NCI-H1694 (cell line): ENCODE measurements around the gene UAP1L1.
"Not testable (repeated sequence)": the region's sequence is repeated elsewhere in the genome, so short reads cannot be mapped to it uniquely, and the experiment has no call there.

Experiments used
- DNase-seq: peaks from one replicate; lab custom pipeline; 2025; lab: John Stamatoyannopoulos, UW

Gene UAP1L1

GRCh38 chr9:137056739-137057415 is 20.4 kb upstream of the UAP1L1 start:
- DNase-seq = no peak

DNA sequence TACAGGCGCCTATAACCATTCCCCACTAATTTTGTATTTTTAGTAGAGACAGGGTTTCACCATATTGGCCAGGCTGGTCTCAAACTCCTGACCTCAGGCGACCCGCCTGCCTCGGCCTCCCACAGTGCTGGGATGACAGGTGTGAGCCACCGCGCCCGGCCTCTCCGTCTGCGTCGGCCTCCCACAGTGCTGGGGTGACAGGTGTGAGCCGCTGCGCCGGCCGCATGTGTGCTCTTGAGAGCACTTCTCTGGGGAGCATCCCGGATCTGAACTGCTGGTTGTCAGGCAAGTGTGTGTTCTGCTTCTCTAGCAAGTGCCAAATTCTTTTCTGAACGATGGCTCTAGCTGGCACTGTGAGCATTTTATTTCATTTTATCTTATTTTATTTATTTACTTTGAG is 19.8 kb upstream of the UAP1L1 start:
- DNase-seq = no peak

DNA sequence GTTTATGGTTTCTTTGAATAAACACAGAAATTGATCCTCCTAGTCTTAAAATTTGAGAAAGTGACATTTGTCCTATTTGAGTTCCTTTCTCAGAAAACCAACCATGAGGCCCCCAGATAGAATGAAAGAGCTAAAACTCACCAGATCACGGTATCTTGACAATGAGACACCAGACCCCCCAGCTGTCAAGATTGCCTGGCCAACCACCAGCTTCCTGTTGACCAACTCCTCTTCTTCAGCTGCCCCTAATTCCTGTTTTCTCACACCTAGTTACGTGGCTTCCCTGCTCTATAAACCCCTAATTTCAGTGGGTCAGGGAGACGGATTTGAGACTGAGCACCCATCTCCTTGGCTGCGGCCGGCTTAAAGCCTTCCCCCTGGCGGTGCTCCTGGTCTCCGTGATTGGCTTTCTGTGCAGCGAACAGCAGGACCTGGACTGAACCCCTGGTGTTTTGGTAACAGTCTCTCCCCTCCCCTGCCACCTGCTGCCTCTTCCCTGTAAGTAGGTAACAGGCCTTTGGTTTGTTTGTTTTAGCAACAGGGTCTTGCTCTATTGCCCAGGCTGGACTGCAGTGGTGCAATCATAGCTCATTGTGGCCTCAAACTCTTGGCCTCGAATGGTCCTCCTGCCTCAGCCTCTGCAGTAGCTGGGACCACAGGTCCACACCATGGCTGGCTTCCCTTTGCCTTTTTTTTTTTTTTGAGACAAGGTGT is 18.6 kb upstream of the UAP1L1 start:
- no peak for DNase-seq

DNA sequence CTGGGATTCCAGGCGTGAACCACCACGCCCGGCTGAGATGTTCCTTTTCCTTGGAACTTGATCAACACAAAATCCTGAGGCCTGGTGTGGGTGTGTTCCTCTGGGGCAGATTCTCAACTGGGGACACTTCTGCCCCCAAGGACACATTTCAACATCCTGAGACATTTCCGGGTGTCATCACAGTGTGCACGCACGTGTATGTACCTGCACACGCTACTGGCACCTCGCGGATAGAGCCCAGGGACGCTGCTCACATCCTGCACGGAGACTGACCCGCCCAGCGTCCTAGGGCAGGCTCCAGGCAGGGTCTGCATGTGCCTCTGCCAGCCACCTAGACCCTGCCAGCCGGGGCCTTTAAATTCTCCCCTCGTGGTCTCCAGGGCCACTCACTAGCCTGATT is 14.9 kb upstream of the UAP1L1 start:
- DNase-seq = no peak

DNA sequence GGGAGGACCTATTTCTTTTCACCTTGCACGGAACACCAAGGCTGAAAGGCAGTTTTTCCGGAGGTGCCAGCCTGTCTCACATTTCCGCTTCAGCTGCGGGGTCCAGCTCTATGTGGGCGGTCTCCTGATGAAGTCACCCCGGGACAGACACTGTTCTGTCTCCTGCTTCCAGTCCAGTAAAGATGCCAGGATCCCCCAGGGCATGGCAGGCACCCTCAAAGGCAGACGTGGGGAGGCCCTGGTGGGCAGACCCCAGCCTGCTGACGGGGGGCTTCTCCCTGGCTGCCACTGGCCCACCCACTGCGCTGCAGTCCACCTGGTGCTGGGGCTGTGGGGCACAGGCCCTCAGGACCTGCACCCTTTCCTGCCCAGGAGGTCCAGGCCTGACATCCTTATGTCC is 14.5 kb upstream of the UAP1L1 start:
- not testable (repeated sequence) for DNase-seq

DNA sequence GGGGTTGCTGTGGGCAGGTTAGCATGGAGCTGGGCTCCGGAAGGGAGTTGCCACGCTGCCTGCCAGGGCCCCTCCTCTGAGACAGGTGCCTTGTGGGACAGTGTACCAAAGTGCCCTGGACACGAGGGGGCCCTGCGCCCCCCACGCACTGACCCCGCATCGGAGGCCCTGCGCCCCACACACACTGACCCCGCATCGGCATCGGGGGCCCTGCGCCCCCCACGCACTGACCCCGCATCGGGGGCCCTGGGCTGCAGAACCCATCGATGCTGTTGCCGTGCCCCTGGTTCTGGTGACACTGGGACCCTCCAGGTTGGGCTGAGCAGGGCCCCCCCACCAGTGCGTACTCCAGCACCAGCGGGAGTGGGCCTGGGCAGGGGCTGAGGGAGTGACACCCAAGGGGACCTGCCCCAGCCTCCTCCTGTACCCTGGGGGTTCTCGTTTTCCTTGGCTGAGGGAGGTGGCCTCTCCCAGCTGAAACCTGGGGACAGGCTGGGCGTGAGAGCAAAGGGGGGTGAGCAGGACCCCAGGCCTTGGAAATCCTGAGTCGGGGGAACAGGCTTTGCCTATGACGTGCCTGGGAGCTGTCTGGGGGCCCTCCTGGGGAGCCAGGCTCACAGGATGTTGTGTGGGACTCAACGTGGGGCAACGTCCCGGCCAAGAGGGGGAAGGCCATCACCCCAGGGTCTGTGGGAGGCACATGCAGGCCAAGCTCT is 13.8 kb upstream of the UAP1L1 start:
- DNase-seq = no peak

DNA sequence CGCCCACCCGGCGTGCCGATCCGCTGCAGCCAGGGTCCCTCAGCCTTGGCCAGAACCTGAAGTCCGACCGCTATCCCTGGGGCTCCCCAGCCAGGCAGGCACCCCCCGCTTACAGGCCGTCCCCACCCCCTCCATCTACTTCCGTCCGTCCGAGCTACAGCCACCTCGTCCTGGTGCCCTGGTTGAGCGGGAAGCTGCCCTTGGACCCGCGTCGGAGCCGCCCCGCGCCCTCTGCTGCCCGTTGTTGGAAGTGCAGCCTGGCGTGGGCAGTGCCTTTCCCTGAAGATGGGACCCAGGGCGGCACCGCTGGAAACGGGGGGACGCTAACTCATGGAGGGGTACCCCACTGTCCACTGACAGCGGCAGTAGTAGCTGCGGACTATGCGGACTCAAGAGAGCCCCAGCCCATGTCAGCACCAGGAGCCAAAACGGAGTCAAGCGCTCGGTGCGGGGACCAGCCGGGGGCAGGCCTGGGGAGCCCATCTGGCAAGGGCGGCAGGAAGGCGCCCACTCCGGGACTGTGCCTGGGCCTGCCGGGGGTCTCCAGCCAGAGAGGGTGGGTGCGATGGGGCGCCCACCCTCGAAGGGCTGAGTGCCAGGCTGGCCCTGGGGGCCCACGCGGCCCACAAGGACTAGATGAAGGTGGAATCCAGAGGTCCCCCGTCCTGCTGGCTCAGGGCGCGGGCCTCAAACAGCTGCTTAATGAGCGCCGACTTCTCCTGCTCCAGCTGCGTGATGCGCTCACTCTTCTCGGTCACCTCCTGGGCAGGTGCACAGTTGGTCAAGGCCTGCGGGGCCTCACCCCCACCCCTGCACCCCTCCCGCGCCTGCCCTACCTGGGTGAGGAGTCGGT is 13.1 kb upstream of the UAP1L1 start:
- no peak for DNase-seq

DNA sequence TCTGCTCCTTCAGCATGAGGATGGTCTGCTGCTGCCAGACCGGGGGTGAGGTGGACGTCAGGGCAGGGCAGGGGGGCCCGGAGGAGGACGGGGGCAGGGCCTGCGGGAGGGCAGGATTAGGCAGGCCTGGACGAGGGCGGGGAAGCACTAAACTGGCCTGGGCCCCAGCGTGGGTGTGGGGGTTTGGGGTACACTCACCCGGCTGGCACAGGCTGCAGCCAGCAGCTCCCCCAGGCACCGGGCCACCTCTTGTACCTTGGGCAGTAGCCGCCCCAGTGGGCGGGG is 12.5 kb upstream of the UAP1L1 start:
- no peak for DNase-seq

- no peak for DNase-seq
Observed at GRCh38 chr9:137065336-137065967, 11.9 kb upstream of the UAP1L1 start.

GRCh38 chr9:137066096-137066861 is 11.0 kb upstream of the UAP1L1 start:
- DNase-seq = no peak

- peak; percentile 55 for DNase-seq
Observed at GRCh38 chr9:137067860-137068538, 9.3 kb upstream of the UAP1L1 start.

- DNase-seq = no peak
Observed at GRCh38 chr9:137068539-137069507, 8.5 kb upstream of the UAP1L1 start.

- no peak for DNase-seq
Observed at GRCh38 chr9:137069508-137070091, 7.7 kb upstream of the UAP1L1 start.

- DNase-seq = peak; percentile 78
Observed at GRCh38 chr9:137070201-137070905, 7.0 kb upstream of the UAP1L1 start, which contains the start of gene SAPCD2. TSS of gene SAPCD2 (minus strand) at chr9:137070557. CDS start at chr9:137070460, 97 bp downstream.

DNA sequence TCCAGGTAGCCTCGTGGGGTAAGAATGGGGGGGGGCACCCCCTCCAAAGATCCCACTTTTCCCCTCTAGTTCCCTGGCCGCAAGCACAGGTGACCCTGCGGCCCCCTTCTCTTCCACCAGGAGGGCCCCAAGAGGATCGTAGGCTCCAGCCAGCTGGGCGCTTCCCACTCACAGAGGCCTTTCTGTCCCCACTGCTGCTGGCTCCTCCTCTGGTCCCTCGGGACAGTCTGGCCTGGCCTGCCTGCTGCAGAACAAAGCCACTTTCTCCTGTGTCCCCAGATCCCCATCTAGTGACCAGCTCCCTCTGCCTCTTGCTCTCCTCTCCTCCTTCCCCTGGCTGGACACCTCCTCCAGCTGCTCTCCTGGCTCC is 6.4 kb upstream of the UAP1L1 start:
- no peak for DNase-seq

GRCh38 chr9:137071282-137071681 is 6.0 kb upstream of the UAP1L1 start:
- no peak for DNase-seq

DNA sequence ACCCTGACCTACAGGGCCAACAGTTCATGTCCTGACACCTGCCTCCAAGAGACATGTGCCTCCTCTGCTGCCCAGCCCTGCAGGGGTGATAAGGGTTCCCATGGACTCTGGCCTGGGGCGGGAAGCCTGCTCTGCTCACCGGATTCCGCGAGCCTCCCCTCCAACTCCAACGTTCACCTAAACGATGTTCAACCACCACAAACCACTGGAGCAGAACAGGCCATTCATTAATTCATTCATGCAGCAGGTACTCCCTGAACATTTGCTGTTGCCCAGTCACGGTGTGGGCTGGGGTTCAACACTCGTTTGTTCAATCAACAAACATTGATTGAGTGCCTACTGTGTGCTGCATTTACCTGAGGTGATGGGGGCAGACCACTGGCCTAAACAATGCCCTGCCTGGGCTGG is 3.3 kb upstream of the UAP1L1 start:
- DNase-seq = no peak

DNA sequence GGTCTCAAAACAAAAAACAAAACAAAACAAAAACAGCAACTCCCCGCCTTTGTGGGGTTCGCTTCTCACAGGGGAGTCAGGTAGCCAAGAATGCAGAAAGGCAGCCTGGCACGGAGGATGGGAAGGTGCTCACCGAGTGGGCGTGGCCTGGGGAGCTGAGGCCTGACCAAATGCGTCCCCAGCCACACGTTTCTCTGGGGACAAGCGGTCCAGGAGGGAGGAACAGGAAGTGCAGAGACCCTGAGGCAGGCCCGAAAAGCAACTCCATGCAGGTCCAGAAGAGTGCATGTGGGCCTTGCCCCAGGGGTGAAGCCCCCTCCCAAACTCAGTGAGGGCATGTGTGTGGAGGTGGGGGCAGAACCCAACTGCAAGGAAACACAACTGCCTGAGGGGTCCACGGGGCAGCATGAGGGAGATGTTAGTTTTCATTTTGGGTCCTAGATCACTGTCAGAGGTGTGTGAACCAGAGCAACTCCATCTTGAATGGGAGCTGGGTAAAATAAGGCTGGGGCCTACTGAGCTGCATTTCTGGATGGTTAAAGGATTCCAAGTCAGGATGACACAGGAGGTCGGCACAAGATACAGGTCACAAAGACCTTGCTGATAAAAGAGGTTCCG is 2.6 kb upstream of the UAP1L1 start:
- no peak for DNase-seq
